Effector memory CD4-positive, alpha-beta T cell (primary cell): ENCODE measurements around the gene AGPAT3.

Experiments used
- DNase-seq, 3 donors: peaks; one replicate each; pipeline ENCODE4 v3.0.0-alpha.2; 2020
- H3K27ac ChIP-seq: 2 replicates; pipeline ENCODE4 v1.7.0; 2013; ENCODE audit warnings: mild to moderate bottlenecking, low read length, moderate library complexity; ENCODE audit not compliant: insufficient read depth, poor library complexity, severe bottlenecking
- H3K27me3 ChIP-seq: replicated peaks from 2 replicates; pipeline ENCODE4 v1.7.0; 2013; ENCODE audit warnings: mild to moderate bottlenecking, low read length; ENCODE audit not compliant: insufficient read depth, control insufficient read depth, poor library complexity, severe bottlenecking
- H3K36me3 ChIP-seq: 2 replicates; pipeline ENCODE4 v1.7.0; 2013; ENCODE audit warnings: mild to moderate bottlenecking, low read length, moderate library complexity; ENCODE audit not compliant: control insufficient read depth, insufficient read depth
- H3K4me1 ChIP-seq: 2 replicates; pipeline ENCODE4 v1.7.0; 2013; ENCODE audit warnings: low read length, mild to moderate bottlenecking; ENCODE audit not compliant: control insufficient read depth, insufficient read depth, poor library complexity, severe bottlenecking
- H3K4me3 ChIP-seq: 2 replicates; pipeline ENCODE4 v1.7.0; 2013; ENCODE audit warnings: low read length, low read depth, mild to moderate bottlenecking; ENCODE audit not compliant: insufficient read depth, poor library complexity, severe bottlenecking
- H3K9me3 ChIP-seq: 2 replicates; pipeline ENCODE4 v1.7.0; 2013; ENCODE audit warnings: mild to moderate bottlenecking, low read length, moderate library complexity; ENCODE audit not compliant: control insufficient read depth

The AGPAT3 gene

GRCh38 chr21:44029460-44030087 lies 164.6 kb downstream of the AGPAT3 start:
- no peak overlapping the region for H3K4me3 ChIP-seq
- no peaks in the 10 kb centered on the region for H3K9me3 ChIP-seq
- no peak overlapping the region for H3K27ac ChIP-seq
- no peaks in the 10 kb centered on the region for H3K27me3 ChIP-seq
- H3K4me1 ChIP-seq = peaks cover 15% of the 10 kb centered on the region
- H3K36me3 ChIP-seq = peaks cover 18% of the 10 kb centered on the region
- DNase-seq = no peak

GRCh38 chr21:44035244-44035643 lies 170.2 kb downstream of the AGPAT3 start:
- Histone ChIP-seq H3K27ac (no peak overlapping the region), H3K36me3 (peaks cover 46% of the 10 kb centered on the region), H3K4me1 (no peaks in the 10 kb centered on the region), H3K27me3 (no peaks in the 10 kb centered on the region), H3K9me3 (no peaks in the 10 kb centered on the region), H3K4me3 (no peak overlapping the region)
- no peak for DNase-seq
